ENCODE measurements around the gene SVBP. TPM values are rescaled to one million over a fixed set of nuclear protein-coding genes. Genes with fewer than 3 reads are reported as not detected.

The SVBP gene
- polyA plus RNA-seq, 1 donor: 39.1 TPM

DNA sequence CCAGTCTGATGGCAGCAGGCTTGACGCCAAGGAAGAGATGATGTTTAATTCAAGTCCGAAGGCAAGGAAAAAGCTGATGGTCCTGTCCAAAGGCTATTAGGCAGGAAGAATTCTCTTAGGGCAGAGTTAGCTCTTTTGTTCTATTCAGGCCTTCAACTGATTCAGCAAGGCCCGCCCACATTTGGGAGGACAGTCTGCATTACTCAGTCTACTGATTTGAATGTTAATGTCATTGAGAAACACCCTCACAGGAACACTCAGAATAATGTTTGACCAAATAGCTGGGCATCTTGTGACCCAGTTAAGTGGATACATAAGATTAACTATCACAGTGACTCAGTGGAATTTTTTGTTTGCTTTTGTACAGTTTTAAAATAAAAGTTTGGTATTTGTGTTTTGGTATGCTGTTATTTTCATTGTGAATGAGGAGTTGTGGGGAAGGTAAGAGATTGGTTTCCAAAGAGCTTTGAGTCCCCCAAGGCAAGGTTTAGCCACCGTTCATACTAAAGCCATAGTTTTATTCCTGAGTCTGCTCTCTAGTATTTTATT is 27.5 kb upstream of the SVBP start:
- H3K27me3 ChIP-seq (ENCODE audit: control insufficient read depth, insufficient read depth, low read length): no peaks in the 10 kb centered on the region
- no peak overlapping the region for H3K27ac ChIP-seq (ENCODE audit: low read length)
- peaks cover 18% of the 10 kb centered on the region for H3K36me3 ChIP-seq (ENCODE audit: control insufficient read depth, insufficient read depth, low read length)
- H3K4me1 ChIP-seq (ENCODE audit: control insufficient read depth, insufficient read depth, low read length): peaks cover 4% of the 10 kb centered on the region
- no peaks in the 10 kb centered on the region for H3K9me3 ChIP-seq (ENCODE audit: control insufficient read depth, low read depth, low read length)
- no peak overlapping the region for H3K4me3 ChIP-seq (ENCODE audit: low read length)
- 100% methylated on average over 1 of the region's 4 CpGs for WGBS (ENCODE audit: insufficient coverage, low lambda C conversion rate)
- no peak for DNase-seq

DNA sequence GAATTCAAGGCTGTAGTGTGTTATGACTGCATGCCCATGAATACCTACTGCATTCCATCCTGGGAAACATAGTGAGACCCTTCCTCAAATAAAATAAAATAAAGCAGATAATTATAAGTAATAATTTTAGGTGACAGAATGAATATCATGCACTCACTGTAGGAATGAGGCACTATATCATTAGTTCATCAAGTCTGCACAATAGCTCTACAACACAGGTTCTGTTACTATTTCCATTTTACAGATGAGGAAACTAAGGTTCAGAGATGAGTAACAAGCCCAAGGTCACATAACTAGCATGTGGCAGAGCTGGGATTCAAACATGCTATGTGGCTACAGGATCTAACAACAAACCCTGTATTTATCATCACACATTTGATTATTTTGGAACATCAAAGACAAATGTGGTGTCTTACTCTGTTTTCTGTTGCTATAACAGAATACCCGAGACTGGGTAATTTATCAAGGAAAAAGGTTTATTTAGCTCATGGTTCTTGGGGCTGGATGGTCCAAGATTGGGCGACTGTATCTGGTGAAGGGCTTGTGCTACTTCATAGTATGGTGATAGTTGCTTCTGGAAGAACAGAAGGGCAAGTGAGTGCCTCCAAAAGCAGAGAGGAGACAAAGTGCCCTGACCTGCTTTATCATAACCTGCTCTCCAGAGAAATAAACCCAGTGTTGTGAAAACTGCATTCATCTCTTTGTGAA is 24.4 kb upstream of the SVBP start:
- Histone ChIP-seq H3K27me3 (ENCODE audit: control insufficient read depth, insufficient read depth, low read length) (no peaks in the 10 kb centered on the region), H3K27ac (ENCODE audit: low read length) (no peak overlapping the region), H3K36me3 (ENCODE audit: control insufficient read depth, insufficient read depth, low read length) (peaks cover 18% of the 10 kb centered on the region), H3K4me3 (ENCODE audit: low read length) (no peak overlapping the region), H3K9me3 (ENCODE audit: control insufficient read depth, low read depth, low read length) (no peaks in the 10 kb centered on the region), H3K4me1 (ENCODE audit: control insufficient read depth, insufficient read depth, low read length) (no peaks in the 10 kb centered on the region)
- 100% methylated on average over 1 of the region's 2 CpGs for WGBS (ENCODE audit: insufficient coverage, low lambda C conversion rate)
- DNase-seq: no peak

DNA sequence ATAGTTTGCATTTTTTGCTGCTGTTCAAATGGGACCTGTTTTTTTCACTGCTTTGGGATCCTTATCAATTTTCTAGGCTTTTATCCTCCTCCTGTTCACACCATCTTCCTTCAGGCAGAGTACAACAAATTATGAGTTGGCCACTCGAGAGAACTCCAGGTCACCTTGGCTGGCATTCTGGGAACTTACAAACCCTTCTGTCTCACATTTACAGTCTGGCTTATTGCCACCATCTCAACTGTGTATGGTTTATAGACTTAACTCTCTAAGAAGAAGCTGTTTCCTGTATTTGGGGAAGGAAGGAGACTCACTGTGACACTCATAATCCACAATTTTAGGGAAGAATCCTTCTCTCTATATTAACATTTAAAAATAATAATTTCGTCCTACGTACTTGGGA is 23.8 kb upstream of the SVBP start:
- Histone ChIP-seq H3K4me1 (ENCODE audit: control insufficient read depth, insufficient read depth, low read length) (no peaks in the 10 kb centered on the region), H3K36me3 (ENCODE audit: control insufficient read depth, insufficient read depth, low read length) (peaks cover 18% of the 10 kb centered on the region)
- WGBS (ENCODE audit: insufficient coverage, low lambda C conversion rate): no CpG with 5 or more reads among the region's 3 CpGs

DNA sequence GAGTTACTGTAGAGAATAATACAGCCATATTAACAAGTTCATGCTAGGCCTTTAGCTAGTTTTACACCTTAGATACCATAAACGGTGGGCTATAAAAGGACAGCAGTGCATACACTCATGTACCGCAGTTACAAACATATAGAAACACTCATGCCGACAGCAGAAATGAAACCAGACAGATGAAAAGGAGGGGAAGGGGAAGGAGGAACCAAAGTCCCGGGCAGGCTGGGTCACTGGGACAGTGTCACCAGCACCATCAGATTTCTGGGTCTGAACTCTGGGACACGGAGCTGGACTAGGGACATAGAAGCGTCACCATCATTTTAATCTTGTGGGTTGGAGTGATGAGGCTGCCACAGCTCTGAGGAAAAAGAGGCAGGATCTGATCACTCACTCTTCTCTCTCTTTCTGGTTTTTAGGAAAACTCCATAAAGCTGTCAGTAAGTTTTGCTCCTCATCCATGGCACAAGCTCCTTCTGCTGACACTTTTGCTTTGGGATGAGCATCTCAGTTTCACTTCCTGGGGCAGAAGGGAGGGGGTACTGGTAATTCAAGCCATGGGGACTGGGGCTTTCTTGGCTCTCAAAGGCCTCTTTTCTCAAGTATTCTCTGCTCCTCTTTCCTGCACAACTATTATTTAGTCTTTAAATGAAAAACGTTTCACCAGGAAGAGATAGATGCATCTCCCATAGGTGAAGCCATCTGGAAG is 21.4 kb upstream of the SVBP start:
- H3K27ac ChIP-seq (ENCODE audit: low read length): no peak overlapping the region

More for the DNA sequence above, 23.8 kb upstream of the SVBP start:
- Histone ChIP-seq H3K27me3 (ENCODE audit: control insufficient read depth, insufficient read depth, low read length) (no peaks in the 10 kb centered on the region), H3K27ac (ENCODE audit: low read length) (no peak overlapping the region), H3K9me3 (ENCODE audit: control insufficient read depth, low read depth, low read length) (no peaks in the 10 kb centered on the region), H3K4me3 (ENCODE audit: low read length) (no peak overlapping the region)
- DNase-seq: no peak

DNA sequence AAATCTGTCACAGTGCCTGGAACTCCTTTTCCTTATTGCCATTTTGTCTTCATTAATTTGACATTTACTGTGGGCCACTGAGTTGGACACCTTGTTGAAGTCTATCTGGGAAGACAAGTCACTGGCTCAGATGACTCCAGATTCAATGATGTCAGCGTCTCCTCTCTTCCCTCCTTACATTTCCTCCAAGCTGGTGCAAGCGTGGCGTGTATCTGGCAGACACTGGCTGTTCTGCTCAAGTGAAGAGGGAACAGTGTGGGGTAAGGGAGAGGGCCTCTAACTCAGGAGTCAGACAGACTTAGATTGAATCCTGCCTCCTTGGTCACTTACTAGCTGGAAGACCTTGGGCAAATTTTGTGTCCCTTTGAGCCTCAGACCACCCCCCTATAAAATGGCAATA is 20.5 kb upstream of the SVBP start:
- no peak for DNase-seq
- Histone ChIP-seq H3K9me3 (ENCODE audit: control insufficient read depth, low read depth, low read length) (no peaks in the 10 kb centered on the region), H3K27ac (ENCODE audit: low read length) (no peak overlapping the region), H3K27me3 (ENCODE audit: control insufficient read depth, insufficient read depth, low read length) (no peaks in the 10 kb centered on the region), H3K4me3 (ENCODE audit: low read length) (no peak overlapping the region), H3K4me1 (ENCODE audit: control insufficient read depth, insufficient read depth, low read length) (no peaks in the 10 kb centered on the region), H3K36me3 (ENCODE audit: control insufficient read depth, insufficient read depth, low read length) (peaks cover 26% of the 10 kb centered on the region)
- WGBS (ENCODE audit: insufficient coverage, low lambda C conversion rate): no CpG with 5 or more reads among the region's 3 CpGs

More for the DNA sequence above, 21.4 kb upstream of the SVBP start:
- Histone ChIP-seq H3K36me3 (ENCODE audit: control insufficient read depth, insufficient read depth, low read length) (peaks cover 29% of the 10 kb centered on the region), H3K27me3 (ENCODE audit: control insufficient read depth, insufficient read depth, low read length) (no peaks in the 10 kb centered on the region), H3K4me1 (ENCODE audit: control insufficient read depth, insufficient read depth, low read length) (no peaks in the 10 kb centered on the region), H3K4me3 (ENCODE audit: low read length) (no peak overlapping the region), H3K9me3 (ENCODE audit: control insufficient read depth, low read depth, low read length) (no peaks in the 10 kb centered on the region)
- 100% methylated on average over 2 of the region's 7 CpGs for WGBS (ENCODE audit: insufficient coverage, low lambda C conversion rate)
- no peak for DNase-seq

DNA sequence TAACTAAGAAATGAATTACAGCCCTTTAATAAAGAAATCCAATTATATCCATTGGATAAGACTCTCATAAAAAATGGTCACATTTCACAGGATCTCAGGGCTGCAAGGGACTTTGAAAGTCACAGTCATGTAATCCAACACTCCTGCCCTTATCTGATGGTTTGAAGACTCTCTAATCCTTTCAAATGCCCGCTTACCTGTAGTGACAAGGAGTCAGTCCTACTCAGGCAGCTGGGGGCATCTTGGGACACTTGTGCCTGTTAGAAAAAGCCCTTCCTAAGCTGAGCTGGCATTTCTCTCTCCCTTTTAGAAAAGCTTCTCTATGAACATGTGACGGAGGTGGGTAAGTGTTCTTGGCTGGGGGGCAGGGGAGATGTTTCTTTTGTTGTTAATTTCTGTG is 18.2 kb upstream of the SVBP start:
- no peaks in the 10 kb centered on the region for H3K27me3 ChIP-seq (ENCODE audit: control insufficient read depth, insufficient read depth, low read length)
- H3K4me1 ChIP-seq (ENCODE audit: control insufficient read depth, insufficient read depth, low read length): no peaks in the 10 kb centered on the region
- WGBS (ENCODE audit: insufficient coverage, low lambda C conversion rate): no CpG with 5 or more reads among the region's 2 CpGs
- peaks cover 17% of the 10 kb centered on the region for H3K36me3 ChIP-seq (ENCODE audit: control insufficient read depth, insufficient read depth, low read length)
- no peaks in the 10 kb centered on the region for H3K9me3 ChIP-seq (ENCODE audit: control insufficient read depth, low read depth, low read length)
- DNase-seq: no peak
- H3K4me3 ChIP-seq (ENCODE audit: low read length): no peak overlapping the region
- no peak overlapping the region for H3K27ac ChIP-seq (ENCODE audit: low read length)

DNA sequence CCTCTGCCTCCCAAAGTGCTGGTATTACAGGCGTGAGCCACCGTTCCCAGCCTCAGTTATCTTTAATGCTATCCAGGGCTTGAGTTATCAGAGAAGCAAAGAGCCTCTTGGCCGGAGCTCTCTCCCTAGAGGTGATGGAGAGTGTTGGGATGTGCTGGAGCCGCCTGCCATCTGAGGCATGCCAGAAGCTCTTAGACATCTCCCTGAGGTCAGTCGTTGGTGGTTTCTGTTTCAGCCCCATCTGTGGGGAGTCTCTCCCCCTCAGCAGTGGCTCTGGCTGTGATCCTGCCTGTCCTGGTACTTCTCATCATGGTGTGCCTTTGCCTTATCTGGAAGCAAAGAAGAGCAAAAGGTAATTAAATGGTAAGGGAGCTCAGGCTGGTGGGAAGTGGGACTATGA is 17.6 kb upstream of the SVBP start:
- no peak for DNase-seq
- no CpG with 5 or more reads among the region's 5 CpGs for WGBS (ENCODE audit: insufficient coverage, low lambda C conversion rate)
- H3K27ac ChIP-seq (ENCODE audit: low read length): no peak overlapping the region

DNA sequence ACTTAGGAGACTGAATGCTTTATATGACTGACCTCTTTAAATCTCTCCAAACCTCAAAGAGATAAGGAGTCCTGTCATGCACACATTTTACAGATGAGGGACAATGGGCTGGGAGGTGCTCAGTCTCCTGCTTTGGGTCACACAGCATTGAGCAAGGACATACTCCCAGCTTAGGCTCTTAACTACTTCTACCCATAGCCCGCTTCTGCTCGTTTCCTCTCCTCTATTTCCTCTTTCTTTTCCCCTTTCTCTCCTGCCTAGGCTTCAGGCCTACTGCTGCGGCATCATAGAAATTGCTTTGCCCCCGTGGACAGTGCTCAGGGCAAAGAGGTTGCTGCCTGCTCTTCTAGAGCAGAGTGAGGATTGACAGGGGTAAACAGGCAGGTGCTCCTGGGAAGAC is 16.8 kb upstream of the SVBP start:
- Histone ChIP-seq H3K4me3 (ENCODE audit: low read length) (no peak overlapping the region), H3K27me3 (ENCODE audit: control insufficient read depth, insufficient read depth, low read length) (no peaks in the 10 kb centered on the region), H3K4me1 (ENCODE audit: control insufficient read depth, insufficient read depth, low read length) (no peaks in the 10 kb centered on the region), H3K9me3 (ENCODE audit: control insufficient read depth, low read depth, low read length) (no peaks in the 10 kb centered on the region), H3K36me3 (ENCODE audit: control insufficient read depth, insufficient read depth, low read length) (peaks cover 20% of the 10 kb centered on the region), H3K27ac (ENCODE audit: low read length) (no peak overlapping the region)
- no peak for DNase-seq
- WGBS (ENCODE audit: insufficient coverage, low lambda C conversion rate): no CpG with 5 or more reads among the region's 4 CpGs

More for the DNA sequence above, 17.6 kb upstream of the SVBP start:
- no peaks in the 10 kb centered on the region for H3K9me3 ChIP-seq (ENCODE audit: control insufficient read depth, low read depth, low read length)
- H3K4me1 ChIP-seq (ENCODE audit: control insufficient read depth, insufficient read depth, low read length): no peaks in the 10 kb centered on the region
- H3K27me3 ChIP-seq (ENCODE audit: control insufficient read depth, insufficient read depth, low read length): no peaks in the 10 kb centered on the region
- H3K36me3 ChIP-seq (ENCODE audit: control insufficient read depth, insufficient read depth, low read length): peaks cover 21% of the 10 kb centered on the region
- no peak overlapping the region for H3K4me3 ChIP-seq (ENCODE audit: low read length)

DNA sequence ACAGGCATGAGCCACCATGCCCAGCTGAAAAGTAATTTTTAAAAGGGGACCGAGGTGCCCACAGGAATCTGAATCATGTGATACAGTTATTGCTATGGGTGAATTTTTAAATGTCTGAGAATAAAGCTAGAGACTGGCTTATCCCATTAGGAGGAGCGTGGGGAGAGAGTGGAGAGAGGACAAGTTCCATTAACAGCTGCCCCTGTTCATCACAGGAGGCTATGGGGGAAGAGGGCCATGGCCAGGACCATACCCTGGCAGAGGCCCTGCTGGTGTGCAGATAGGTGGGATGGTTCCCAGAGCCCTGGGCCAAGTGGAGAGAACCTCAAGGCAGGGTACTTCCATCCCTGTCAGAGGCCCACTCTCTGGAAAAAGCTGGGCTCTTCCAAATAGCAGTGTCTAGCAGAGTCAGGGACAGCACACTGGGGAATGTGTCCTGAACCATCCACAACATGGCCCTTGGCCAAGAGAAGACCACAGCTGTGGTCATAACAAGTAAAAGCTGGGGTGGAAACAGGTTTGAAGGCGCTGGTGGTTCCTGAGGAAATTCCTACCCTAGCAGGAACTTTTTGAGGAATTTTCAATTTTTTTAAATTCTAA is 15.5 kb upstream of the SVBP start:
- 80% methylated on average over 1 of the region's 3 CpGs for WGBS (ENCODE audit: insufficient coverage, low lambda C conversion rate)
- H3K9me3 ChIP-seq (ENCODE audit: control insufficient read depth, low read depth, low read length): no peaks in the 10 kb centered on the region
- no peak for DNase-seq
- H3K36me3 ChIP-seq (ENCODE audit: control insufficient read depth, insufficient read depth, low read length): peaks cover 19% of the 10 kb centered on the region
- no peak overlapping the region for H3K27ac ChIP-seq (ENCODE audit: low read length)
- no peaks in the 10 kb centered on the region for H3K4me1 ChIP-seq (ENCODE audit: control insufficient read depth, insufficient read depth, low read length)
- no peak overlapping the region for H3K4me3 ChIP-seq (ENCODE audit: low read length)
- H3K27me3 ChIP-seq (ENCODE audit: control insufficient read depth, insufficient read depth, low read length): no peaks in the 10 kb centered on the region

DNA sequence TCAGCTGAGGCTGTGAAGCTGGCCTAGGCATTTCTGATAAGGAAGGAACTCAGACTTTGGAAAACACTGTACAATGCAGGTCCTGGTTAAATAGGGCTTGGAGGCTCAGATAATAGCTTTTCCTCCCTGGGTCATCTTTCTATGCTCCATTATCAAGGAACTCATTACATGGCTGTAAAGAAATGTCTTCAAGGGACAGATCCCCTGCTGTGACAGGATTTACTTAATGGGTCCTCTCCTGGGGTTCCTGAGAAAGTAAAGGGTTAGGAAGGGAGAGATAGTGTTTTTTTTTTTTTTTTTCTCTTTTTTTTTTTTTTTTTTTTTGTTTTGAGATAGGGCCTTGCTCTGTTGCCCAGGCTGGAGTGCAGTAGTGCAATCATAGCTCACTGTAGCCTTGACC is 14.1 kb upstream of the SVBP start:
- Histone ChIP-seq H3K9me3 (ENCODE audit: control insufficient read depth, low read depth, low read length) (no peaks in the 10 kb centered on the region), H3K27ac (ENCODE audit: low read length) (no peak overlapping the region), H3K4me3 (ENCODE audit: low read length) (no peak overlapping the region), H3K4me1 (ENCODE audit: control insufficient read depth, insufficient read depth, low read length) (no peaks in the 10 kb centered on the region), H3K27me3 (ENCODE audit: control insufficient read depth, insufficient read depth, low read length) (no peaks in the 10 kb centered on the region), H3K36me3 (ENCODE audit: control insufficient read depth, insufficient read depth, low read length) (peaks cover 19% of the 10 kb centered on the region)
- no peak for DNase-seq
